Keratinocyte (primary cell): ENCODE measurements around the gene ADGRG1. TPM values are rescaled to one million over a fixed set of nuclear protein-coding genes. Genes with fewer than 3 reads are reported as not detected.

Source experiments
- DNase-seq: peaks from one replicate; pipeline ENCODE4 v3.0.0-alpha.2; 2011; ENCODE audit warnings: low read depth, missing footprints, low spot score
- FAIRE-seq: peaks from 2 replicates; lab custom pipeline; 2011; peaks lifted over from hg19 to GRCh38; lab: Jason Lieb, UNC
- H2AFZ ChIP-seq: 2 replicates; pipeline ENCODE4 v1.6.0; 2012; ENCODE audit warnings: low read length, control low read depth, inconsistent platforms; ENCODE audit not compliant: control insufficient read depth
- H3K27ac ChIP-seq: 2 replicates; pipeline ENCODE4 v1.5.1; 2011; ENCODE audit warnings: low read length; ENCODE audit not compliant: control insufficient read depth, insufficient read depth
- H3K27me3 ChIP-seq: 3 replicates; pipeline ENCODE4 v1.6.0; 2011; ENCODE audit warnings: low read length; ENCODE audit not compliant: control insufficient read depth, insufficient read depth; ENCODE audit errors: extremely low read depth
- H3K36me3 ChIP-seq, 2 experiments: 2 replicates in 1 of 2; 3 replicates in 1 of 2; pipeline ENCODE4 v1.5.1; 2011; ENCODE audit warnings: low read length in 2 of 2, mild to moderate bottlenecking in 1 of 2; ENCODE audit not compliant: control insufficient read depth in 2 of 2, insufficient read depth in 2 of 2; ENCODE audit errors: extremely low read depth in 1 of 2
- H3K4me1 ChIP-seq: 3 replicates; pipeline ENCODE4 v1.5.1; 2011; ENCODE audit warnings: low read length; ENCODE audit not compliant: control insufficient read depth, insufficient read depth; ENCODE audit errors: extremely low read depth
- H3K4me2 ChIP-seq: 3 replicates; pipeline ENCODE4 v1.6.0; 2011; ENCODE audit warnings: low read depth, low read length; ENCODE audit not compliant: control insufficient read depth, insufficient read depth; ENCODE audit errors: extremely low read depth
- H3K4me3 ChIP-seq, 3 experiments: fragments of 200-600 bp in 1 of 3; sonication (generic) in 1 of 3; 2 replicates in 2 of 3; 3 replicates in 1 of 3; pipeline ENCODE4 v1.5.1; 2011 to 2016; ENCODE audit warnings: low read length in 3 of 3, mild to moderate bottlenecking in 3 of 3, control low read depth in 2 of 3, inconsistent platforms in 1 of 3, low read depth in 1 of 3, mixed read lengths in 1 of 3, mixed run types in 1 of 3, moderate library complexity in 1 of 3; ENCODE audit not compliant: control insufficient read depth in 2 of 3, insufficient read depth in 2 of 3; ENCODE audit errors: extremely low read depth in 1 of 3
- H3K79me2 ChIP-seq: 2 replicates; pipeline ENCODE4 v1.6.0; 2012; ENCODE audit warnings: low read length; ENCODE audit not compliant: control insufficient read depth, insufficient read depth
- H3K9ac ChIP-seq: 3 replicates; pipeline ENCODE4 v1.6.0; 2011; ENCODE audit warnings: low read length; ENCODE audit not compliant: control insufficient read depth, insufficient read depth; ENCODE audit errors: extremely low read depth
- H3K9me1 ChIP-seq: 3 replicates; pipeline ENCODE4 v1.6.0; 2011; ENCODE audit warnings: low read length; ENCODE audit not compliant: control insufficient read depth, insufficient read depth; ENCODE audit errors: extremely low read depth
- H3K9me3 ChIP-seq: 2 replicates; pipeline ENCODE4 v1.5.1; 2012; ENCODE audit warnings: low read depth, low read length; ENCODE audit not compliant: control insufficient read depth
- H4K20me1 ChIP-seq: 3 replicates; pipeline ENCODE4 v1.6.0; 2011; ENCODE audit warnings: low read length; ENCODE audit not compliant: control insufficient read depth, insufficient read depth; ENCODE audit errors: extremely low read depth
- CTCF ChIP-seq, 3 experiments: IDR thresholded peaks in 1 of 3; conservative IDR thresholded peaks in 1 of 3; optimal IDR thresholded peaks in 1 of 3; 2 replicates in 2 of 3; 3 replicates in 1 of 3; pipeline versions ENCODE3 to v1.5.1; 2011; ENCODE audit warnings: low read length in 3 of 3, mild to moderate bottlenecking in 3 of 3, moderate library complexity in 2 of 3, control low read depth in 1 of 3, inconsistent platforms in 1 of 3; ENCODE audit not compliant: insufficient read depth in 2 of 3; ENCODE audit errors: extremely low read depth in 1 of 3
- EZH2 ChIP-seq: IDR thresholded peaks from one replicate; pipeline ENCODE4 v1.6.1; 2012; ENCODE audit warnings: inconsistent platforms, mild to moderate bottlenecking, low read length, moderate library complexity
- dilution Hi-C: fragments of 300-500 bp; cut with MboI; formaldehyde crosslinking; loops from one replicate; pipeline ENCODE4 v1.7.0; 2020; ENCODE audit warnings: low sequenced_read_pairs; ENCODE audit not compliant: extremely low pct_ligation_motif_present
- polyA plus RNA-seq, 5 experiments: library from polyadenylated mRNA; depleted of rRNA in 3 of 5; stranded (reverse) in 3 of 5; stranded (forward) in 1 of 5; unstranded in 1 of 5; fragments of >200 nt; gene quantifications; 1 replicate in 1 of 5; 2 replicates in 3 of 5; 3 replicates in 1 of 5; pipeline versions ENCODE4 v1.2.1 to v1.2.3, GENCODE V29; 2011 to 2012; ENCODE audit warnings: missing spikeins in 2 of 5, low read depth in 1 of 5, low replicate concordance in 1 of 5

Gene ADGRG1
- polyA plus RNA-seq, 1 donor (not counting 4 experiments of a cell fraction or from before 2014, with no cell fraction given), result 28.4 TPM

- Histone ChIP-seq H2AFZ (no peak overlapping the region), H3K27me3 (no peaks in the 10 kb centered on the region), H3K79me2 (no peaks in the 10 kb centered on the region), H3K27ac (no peak overlapping the region), H3K36me3 (no peaks in the 10 kb centered on the region), H3K4me1 (no peaks in the 10 kb centered on the region), H3K9me1 (no peaks in the 10 kb centered on the region), H3K9ac (no peak overlapping the region), H3K4me2 (no peak overlapping the region), H3K4me3 (no peak overlapping the region), H4K20me1 (no peaks in the 10 kb centered on the region), H3K9me3 (no peaks in the 10 kb centered on the region)
- TF ChIP-seq EZH2 (no peak), CTCF (optimal IDR thresholded peaks at IDR 0.05 in 1 of 3, IDR thresholded peaks at IDR 0.05 in 1 of 3, conservative IDR thresholded peaks at IDR 0.05 in 1 of 3; ENCODE audit: extremely low read depth in 1 of 3, insufficient read depth in 2 of 3, low read length in 3 of 3) (no peak)
- dilution Hi-C loops, result no loop called here
- FAIRE-seq (no peak), DNase-seq (no peak)
These were observed 58.1 kb downstream of the ADGRG1 start for GRCh38 chr16:57686577-57686976.

DNA sequence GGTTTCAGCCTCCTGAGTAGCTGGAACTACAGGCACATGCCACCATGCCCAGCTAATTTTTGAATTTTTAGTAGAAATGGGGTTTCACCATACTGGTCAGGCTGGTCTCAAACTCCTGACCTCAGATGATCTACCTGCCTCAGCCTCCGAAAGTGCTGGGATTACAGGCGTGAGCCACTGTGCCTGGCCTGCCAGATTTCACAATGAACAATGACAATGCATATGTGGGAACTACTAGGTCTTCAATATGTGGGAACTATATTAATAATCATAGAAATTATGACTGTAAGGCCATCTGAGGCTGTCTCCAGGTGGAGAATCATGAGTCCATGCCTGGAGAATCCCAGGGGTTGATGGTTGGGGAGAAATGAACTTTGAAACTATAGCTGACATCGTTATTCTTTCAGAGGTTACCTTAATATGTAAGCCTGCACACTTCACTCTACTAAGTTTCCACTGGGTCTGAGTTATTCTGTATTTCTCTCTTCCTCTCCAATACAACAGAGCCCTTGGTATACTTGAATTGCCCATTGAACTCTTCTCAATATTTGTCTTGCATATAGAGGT lies 59.0 kb downstream of the ADGRG1 start:
- H3K4me1 ChIP-seq, result no peaks in the 10 kb centered on the region
- H3K4me2 ChIP-seq, result no peak overlapping the region
- dilution Hi-C loops, result no loop called here
- TF ChIP-seq EZH2, result no peak
- no peaks in the 10 kb centered on the region for H3K9me3 ChIP-seq
- no peak overlapping the region for H3K4me3 ChIP-seq
- FAIRE-seq, result no peak
- no peaks in the 10 kb centered on the region for H4K20me1 ChIP-seq
- H3K9ac ChIP-seq, result no peak overlapping the region
- DNase-seq, result no peak
- H3K27ac ChIP-seq, result no peak overlapping the region
- no peaks in the 10 kb centered on the region for H3K36me3 ChIP-seq
- no peaks in the 10 kb centered on the region for H3K79me2 ChIP-seq
- H3K9me1 ChIP-seq, result no peaks in the 10 kb centered on the region
- no peak overlapping the region for H2AFZ ChIP-seq
- no peaks in the 10 kb centered on the region for H3K27me3 ChIP-seq

DNA sequence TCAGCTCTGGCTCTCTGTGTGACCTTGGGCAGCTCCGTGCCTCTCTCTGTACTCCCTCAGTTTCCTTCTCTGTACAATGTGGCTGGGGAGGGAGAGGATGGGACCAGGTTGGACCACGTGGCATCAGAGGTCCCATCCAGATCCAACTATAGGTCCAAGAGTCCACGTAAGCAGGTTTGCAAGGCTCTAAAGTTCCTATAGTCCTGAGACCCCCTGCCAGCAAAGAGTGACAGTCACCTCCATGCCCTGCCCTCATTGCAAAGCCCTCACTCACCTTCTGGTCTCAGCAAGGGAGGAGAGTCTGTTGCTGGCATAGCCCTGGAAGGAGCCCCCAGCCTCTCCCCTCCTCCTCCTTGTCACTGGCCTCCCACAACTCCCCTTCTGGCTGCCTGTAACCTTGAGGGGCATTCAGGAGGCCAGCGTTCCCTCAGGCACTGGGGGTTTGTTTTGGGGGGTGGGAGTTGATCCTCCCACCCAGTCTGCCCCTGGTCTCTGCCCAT lies 60.1 kb downstream of the ADGRG1 start:
- Histone ChIP-seq H3K36me3 (no peaks in the 10 kb centered on the region), H3K79me2 (no peaks in the 10 kb centered on the region), H2AFZ (no peak overlapping the region), H3K9ac (no peak overlapping the region), H4K20me1 (no peaks in the 10 kb centered on the region), H3K4me3 (no peak overlapping the region), H3K27me3 (no peaks in the 10 kb centered on the region), H3K9me3 (no peaks in the 10 kb centered on the region), H3K9me1 (no peaks in the 10 kb centered on the region), H3K4me1 (no peaks in the 10 kb centered on the region), H3K4me2 (no peak overlapping the region), H3K27ac (no peak overlapping the region)
- no peak for TF ChIP-seq CTCF (optimal IDR thresholded peaks at IDR 0.05 in 1 of 3, IDR thresholded peaks at IDR 0.05 in 1 of 3, conservative IDR thresholded peaks at IDR 0.05 in 1 of 3; ENCODE audit: extremely low read depth in 1 of 3, insufficient read depth in 2 of 3, low read length in 3 of 3)
- TF ChIP-seq EZH2, result no peak
- FAIRE-seq, result no peak
- dilution Hi-C loops, result no loop called here
- no peak for DNase-seq
